ENCODE data around the gene NAPA.

NAPA gene
- 45.0 to 73.6 reads per million in 2 donors for total RNA-seq

DNA sequence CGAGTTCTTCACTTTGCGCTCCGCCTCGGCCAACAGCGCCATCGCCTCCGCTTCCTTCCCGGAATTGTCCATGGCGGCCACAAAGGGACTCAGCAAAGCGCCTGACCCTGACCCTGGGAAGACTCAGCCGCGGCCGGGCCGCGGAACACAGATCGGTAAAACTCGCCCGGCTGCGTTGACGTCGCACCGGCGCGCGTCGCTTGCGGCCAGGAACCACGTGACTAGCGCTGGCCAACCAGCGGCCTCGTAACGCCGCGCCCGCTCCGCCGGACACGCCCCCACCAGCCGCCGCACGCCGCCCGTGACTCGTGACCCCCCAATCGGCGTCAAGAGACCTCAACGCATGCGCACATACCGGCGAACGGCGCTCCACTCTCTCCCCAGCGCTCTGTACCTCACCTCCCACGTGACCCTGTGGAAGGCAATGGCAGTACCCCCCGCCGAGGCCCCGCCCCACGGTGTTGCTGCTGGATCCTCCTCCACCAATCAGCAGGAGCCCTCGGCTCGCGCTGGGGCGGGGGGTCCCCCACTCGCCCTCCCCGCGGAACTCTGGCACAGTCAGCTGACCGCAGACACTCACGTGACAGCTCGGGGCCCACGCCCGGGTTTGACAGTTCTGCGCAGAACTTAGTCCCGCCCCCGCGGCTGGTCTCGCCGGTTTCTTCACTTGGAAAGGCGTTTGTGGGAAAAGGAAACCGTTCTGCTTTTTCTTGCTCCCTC, at the start of gene NAPA:
Gene NAPA, minus strand, starts transcription at position 195 of the 720 bp plus-strand sequence. Its CDS starts 123 bp downstream, at position 72.
- DNase-seq: peak; percentile 100

GRCh38 chr19:47564081-47564480, 49.2 kb upstream of the NAPA start:
- no peak for DNase-seq

DNA sequence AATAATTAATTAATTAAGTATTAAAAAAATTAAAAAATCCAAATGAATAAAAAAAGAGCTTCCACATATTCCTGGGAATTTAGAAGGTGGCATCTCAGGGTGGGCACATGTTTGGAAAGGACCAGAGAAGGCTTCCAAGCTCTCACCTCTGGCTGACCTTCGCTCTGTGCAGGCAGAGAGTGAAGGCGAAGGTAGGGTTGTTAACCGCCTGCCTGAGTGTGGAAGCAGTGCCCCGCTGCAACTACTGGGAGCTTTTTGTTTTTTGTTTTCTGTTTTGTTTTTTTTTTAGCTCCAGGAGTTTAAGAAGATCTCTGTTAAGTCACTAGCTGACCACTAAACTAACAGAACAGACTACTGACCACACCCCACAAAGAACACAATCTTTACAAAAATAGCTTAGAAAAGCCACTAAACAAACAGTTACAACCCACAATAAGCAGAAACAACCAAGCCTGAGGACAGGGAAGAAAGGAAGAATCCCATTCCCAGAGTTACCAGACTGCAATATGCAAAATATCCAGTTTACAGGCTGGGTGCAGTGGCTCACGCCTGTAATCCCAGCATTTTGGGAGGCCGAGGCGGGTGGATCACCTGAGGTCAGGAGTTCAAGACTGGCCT, 46.7 kb upstream of the NAPA start:
- DNase-seq: no peak

DNA sequence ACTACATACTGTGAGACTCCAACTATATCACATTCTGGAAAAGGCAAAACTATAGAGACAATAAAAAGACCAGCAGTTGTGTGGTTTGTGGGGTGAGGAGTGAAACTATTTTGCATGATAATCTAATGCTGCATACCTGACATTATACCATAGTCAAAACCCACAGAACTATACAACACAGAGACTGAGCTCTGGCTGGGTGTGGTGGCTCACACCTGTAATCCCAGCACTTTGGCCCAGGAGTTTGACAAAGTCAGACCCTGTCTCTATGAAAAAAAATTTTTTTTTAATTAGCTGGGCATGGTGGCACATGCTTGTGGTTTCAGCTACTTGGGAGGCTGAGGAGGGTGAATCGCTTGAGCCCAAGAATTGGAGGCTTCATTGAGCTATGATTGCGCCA, 46.1 kb upstream of the NAPA start:
- no peak for DNase-seq

GRCh38 chr19:47550129-47550528, 35.3 kb upstream of the NAPA start:
- no peak for DNase-seq

DNA sequence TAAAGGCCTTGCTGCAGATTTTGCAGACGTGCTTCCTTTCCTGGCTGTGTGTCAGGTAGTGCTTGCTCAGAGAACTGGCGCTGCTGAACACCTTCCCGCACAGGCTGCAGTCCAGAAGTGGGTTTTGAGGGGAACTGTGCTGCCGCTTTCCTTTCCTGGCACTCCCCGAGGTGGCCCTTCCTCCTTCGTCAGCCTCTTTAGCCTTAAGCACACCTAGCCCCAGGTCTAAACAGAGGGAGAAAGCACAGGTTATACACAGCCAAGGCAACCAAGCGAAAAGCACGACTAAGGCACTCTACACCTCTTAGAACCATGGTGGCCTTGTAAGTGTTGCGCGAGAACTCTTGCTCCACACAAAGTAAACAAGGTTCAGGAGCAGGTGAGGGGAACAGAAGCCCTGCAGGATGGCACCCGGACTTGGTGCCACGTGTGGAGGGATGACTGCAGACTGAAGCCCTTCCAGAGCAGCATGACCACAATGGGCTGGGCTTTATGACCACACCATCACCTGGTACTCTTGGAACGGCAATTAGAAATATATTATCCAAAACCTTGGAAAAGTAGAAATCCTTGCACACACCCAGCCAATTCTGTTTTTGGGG, 34.5 kb upstream of the NAPA start:
- DNase-seq: no peak

- DNase-seq: no peak
Measured at GRCh38 chr19:47547199-47547598, 32.3 kb upstream of the NAPA start.

GRCh38 chr19:47545061-47545948, 30.4 kb upstream of the NAPA start:
- no peak for DNase-seq

DNA sequence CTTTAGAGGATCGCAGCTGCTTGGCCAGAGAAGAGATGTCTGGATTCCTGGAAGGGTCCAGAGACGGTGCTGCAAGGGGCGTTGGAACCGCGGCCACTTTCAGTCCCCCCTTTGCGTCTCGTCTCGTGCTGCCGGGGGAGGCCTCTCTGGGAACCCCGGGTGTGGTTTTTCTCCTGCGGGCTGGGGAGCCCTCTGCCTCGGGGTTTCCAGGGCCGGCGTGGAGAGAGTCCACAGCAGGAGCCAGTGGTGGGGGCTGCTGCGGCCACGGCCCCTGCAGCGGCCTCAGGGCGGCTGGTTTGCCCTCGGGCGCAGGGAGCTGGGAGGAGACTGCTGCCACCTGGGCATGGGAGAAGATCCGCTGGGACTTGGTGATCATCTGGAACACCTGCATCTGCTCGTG, 29.6 kb upstream of the NAPA start:
- DNase-seq: no peak

DNA sequence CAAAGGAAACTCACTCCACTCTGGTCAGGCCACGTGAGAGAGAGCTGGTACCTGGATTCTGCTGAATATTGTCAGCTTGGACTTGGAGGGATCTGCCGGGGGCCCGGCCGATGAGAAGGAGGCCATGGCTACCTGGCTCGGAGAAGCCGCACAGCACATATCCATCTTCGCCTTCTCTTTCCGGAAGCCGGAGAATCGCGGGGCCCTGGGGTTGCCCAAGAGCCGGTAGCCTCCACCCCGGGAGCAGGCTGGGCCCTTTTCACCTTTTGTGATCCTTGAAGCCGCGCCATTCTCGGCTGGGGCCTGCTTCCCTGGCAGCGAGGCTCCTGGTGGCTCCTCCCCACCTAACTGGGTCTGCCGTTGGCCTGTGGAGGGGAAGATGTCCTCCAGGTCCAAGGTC, 29.2 kb upstream of the NAPA start:
- DNase-seq: no peak

GRCh38 chr19:47542030-47542475, 27.2 kb upstream of the NAPA start:
- no peak for DNase-seq

- DNase-seq: peak; percentile 32
Measured at GRCh38 chr19:47541518-47541917, 26.7 kb upstream of the NAPA start.

GRCh38 chr19:47540748-47541147, 25.9 kb upstream of the NAPA start:
- DNase-seq: no peak

- DNase-seq: no peak
Measured at GRCh38 chr19:47539747-47540311, 25.0 kb upstream of the NAPA start.

DNA sequence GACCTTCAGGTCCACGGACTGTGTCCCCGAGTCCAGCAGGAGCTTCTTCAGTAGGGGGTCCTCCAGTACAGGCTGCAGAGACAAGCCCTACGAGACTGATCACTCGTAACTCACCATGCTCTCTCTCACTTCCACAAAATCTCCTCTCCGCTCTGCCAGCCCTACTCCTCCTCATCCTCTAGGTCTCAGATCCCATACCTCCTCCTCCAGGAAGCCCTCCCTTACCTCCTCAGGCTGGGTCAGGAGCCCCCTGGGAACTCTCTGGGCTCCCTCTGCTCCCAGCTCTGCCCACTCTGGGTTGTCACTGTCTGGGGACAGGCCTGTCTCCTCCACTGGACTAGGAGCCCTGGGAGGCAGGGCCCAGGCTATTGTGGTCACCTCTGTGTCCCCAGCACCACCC, 23.9 kb upstream of the NAPA start:
- DNase-seq: no peak

DNA sequence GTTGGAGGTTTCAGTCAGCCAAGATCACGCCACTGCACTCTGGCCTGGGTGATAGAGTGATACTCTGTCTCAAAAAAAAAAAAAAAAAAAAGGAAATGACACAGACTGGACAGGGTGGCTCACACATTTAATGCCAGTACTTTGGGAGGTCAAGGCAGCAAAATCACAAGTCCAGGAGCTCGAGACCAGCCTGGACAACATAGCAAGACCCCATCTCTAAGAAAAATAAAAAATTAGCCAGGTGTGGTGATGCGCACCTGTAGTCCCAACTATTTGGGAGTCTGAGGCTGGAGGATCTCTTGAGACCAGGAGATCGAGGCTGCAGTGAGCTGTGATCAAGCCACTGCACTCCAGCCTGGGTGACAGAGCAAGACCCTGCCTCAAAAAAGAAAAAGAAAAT, 22.6 kb upstream of the NAPA start:
- no peak for DNase-seq

DNA sequence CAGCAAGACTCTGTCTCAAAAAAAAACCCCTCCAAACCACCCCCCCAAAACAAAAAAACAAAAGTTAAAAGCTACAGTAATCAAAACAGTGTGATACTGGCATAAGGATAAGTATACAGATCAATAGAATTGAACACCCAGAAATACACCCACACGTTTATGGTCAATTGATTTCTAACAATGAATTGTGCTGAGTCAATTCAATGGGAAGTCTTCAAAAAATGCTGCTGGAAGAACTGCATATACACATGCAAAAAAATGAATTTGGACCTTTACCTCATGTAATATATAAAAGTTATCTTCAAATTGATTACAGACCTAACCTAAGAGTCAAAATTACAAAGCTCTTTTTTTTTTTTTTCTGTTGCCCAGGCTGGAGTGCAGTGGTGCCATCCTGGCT, 19.8 kb upstream of the NAPA start:
- no peak for DNase-seq

GRCh38 chr19:47531640-47532387, 17.0 kb upstream of the NAPA start:
- DNase-seq: no peak

DNA sequence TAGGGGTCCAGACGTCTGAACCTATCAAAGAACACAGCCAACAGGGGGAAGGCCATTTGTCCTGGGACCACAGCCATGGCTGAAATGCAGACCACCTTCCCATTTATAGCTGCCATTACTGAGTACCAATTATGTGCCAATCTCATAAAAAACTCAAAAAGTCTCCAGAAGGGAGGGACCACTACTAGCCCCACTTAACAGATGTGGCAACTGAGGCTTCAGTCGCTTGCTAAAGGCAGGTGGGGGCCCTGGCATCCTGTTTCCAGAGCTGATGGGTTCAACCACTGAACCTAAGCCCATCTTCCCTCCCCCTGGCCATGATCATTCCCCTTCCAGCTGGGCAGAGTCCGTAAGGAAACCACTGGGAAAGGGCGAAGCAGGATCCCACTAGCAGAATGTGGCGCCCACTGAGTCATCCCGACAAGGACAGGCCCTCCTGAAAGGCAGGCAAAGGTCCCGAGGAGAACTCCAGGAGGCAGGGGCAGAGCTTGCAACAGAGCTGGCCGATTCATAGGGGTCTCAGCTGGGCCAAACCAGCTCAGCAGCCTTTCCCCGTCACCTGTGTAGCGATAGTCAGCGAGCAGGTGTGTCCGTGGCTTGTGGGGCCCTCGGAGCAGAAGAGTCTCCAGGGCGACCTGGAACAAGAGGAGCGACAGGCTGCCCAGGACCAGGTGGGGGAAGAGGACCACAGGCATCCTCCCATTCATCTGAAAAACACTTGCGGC, 14.3 kb upstream of the NAPA start:
- no peak for DNase-seq

GRCh38 chr19:47526798-47527197, 11.9 kb upstream of the NAPA start:
- no peak for DNase-seq

GRCh38 chr19:47523473-47523872, 8.6 kb upstream of the NAPA start:
- no peak for DNase-seq

Measured in T-helper 9 cell (primary cell).